ENCODE results near the gene KRTAP10-10.

- TF ChIP-seq POLR2A (IDR thresholded peaks at IDR 0.05), result no peak
- TF ChIP-seq CTCF (IDR thresholded peaks at IDR 0.05), result no peak
These were observed 20.7 kb downstream of the KRTAP10-10 start, which contains the start of gene KRTAP12-3 for GRCh38 chr21:44657635-44658540.
